ENCODE data around the gene PDZD11.

GRCh38 chrX:70301716-70302115 lies 12.0 kb upstream of the PDZD11 start:
- TF ChIP-seq ZNF274 (IDR thresholded peaks at IDR 0.05; ENCODE audit: low read length), result no peak
- no peak for TF ChIP-seq ZNF274 (tag by site-specific recombination; IDR thresholded peaks at IDR 0.05; ENCODE audit: borderline replicate concordance)
- no peak for TF ChIP-seq CTCF (tag by site-specific recombination; IDR thresholded peaks at IDR 0.05)
- no peak for TF ChIP-seq KLF8 (tag by site-specific recombination; IDR thresholded peaks at IDR 0.05)
- TF ChIP-seq ZNF341 (tag by site-specific recombination; IDR thresholded peaks at IDR 0.05; ENCODE audit: low read depth), result no peak
- TF ChIP-seq SETDB1 (IDR thresholded peaks at IDR 0.05; ENCODE audit: insufficient read length, low read length), result no peak
- no peak for TF ChIP-seq REST (tag by site-specific recombination; IDR thresholded peaks at IDR 0.05)
- no peak for TF ChIP-seq ZNF792 (tag by site-specific recombination; IDR thresholded peaks at IDR 0.05)
- TF ChIP-seq YY1 (tag by site-specific recombination; IDR thresholded peaks at IDR 0.05), result no peak
- TF ChIP-seq ZFP37 (tag by site-specific recombination; IDR thresholded peaks at IDR 0.05), result no peak
- no peak for TF ChIP-seq ZBTB8A (tag by site-specific recombination; IDR thresholded peaks at IDR 0.05)
- TF ChIP-seq PRDM2 (tag by site-specific recombination; IDR thresholded peaks at IDR 0.05; ENCODE audit: borderline replicate concordance), result no peak
- TF ChIP-seq ELK4 (IDR thresholded peaks at IDR 0.05; ENCODE audit: borderline replicate concordance, low read depth, low read length), result no peak
- TF ChIP-seq ZNF510 (tag by site-specific recombination; IDR thresholded peaks at IDR 0.05; ENCODE audit: insufficient replicate concordance), result no peak
